Loucy (cell line): ENCODE results near the gene GUCY1A2.

Experiments used
- CTCF ChIP-seq: fragments of 200-600 bp; sonication (generic); conservative IDR thresholded peaks from 2 replicates; pipeline ENCODE4 v1.5.1; 2014; ENCODE audit warnings: mild to moderate bottlenecking, antibody characterized with exemption, low read length
- EZH2phosphoT487 ChIP-seq: fragments of 200-600 bp; IDR thresholded peaks from 2 replicates; pipeline ENCODE4 v1.6.1; 2018; ENCODE audit warnings: antibody characterized with exemption, mild to moderate bottlenecking, moderate library complexity, borderline replicate concordance

DNA sequence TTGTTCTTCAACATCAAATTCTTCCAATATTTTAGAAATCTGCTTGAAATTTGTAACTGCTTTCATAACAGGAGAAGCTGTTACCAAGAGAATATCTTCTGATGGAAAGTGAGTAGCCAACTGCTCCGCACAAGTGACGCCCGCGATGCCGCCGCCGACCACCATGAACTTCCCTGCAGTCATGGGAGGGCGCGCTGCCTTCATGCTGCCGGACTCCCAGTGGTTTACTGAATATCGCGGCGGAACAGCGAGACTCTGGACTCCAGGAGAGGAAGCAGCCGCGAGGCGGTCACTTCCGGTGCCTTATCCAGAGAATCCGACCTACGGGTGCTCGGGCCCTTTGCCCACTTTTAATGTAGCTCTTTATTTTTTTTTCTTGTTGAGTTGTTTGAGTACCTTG, 190.6 kb downstream of the GUCY1A2 start:
- TF ChIP-seq CTCF, result no peak
- no peak for TF ChIP-seq EZH2phosphoT487
